ENCODE measurements around the gene SFXN3. TPM values are rescaled to one million over a fixed set of nuclear protein-coding genes. Genes with fewer than 3 reads are reported as not detected.

The SFXN3 gene
- total RNA-seq, 4 donors from 2014 or later: 55.5 to 127 (median 79.6) TPM

DNA sequence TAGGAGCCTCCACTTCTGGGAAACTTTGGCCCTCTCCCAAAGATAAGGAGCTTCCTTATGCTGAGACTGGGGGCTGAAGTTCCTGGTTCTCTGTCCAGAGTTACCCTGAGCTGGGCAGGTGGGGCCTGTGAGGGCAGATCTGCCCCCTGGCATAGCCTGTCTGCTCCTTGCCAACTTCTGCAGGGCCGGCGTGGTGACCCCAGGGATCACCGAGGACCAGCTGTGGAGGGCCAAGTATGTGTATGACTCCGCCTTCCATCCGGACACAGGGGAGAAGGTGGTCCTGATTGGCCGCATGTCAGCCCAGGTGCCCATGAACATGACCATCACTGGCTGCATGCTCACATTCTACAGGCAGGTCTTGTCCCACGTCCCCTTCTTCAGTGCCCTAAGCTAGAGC lies 4.3 kb downstream of the SFXN3 start:
- intact Hi-C loops (cut with DNase I; ENCODE audit: low total_unique reads): no loop called here
- WGBS, 2 donors: 85 to 90% methylated on average over 7 of the region's 7 CpGs

GRCh38 chr10:101035916-101036702 lies 5.1 kb downstream of the SFXN3 start:
- no peak overlapping the region for H3K4me3 ChIP-seq (ENCODE audit: low read depth, poor library complexity, severe bottlenecking)
- DNase-seq (ENCODE audit: low spot score in 2 of 2): no peak
- intact Hi-C loops (cut with DNase I; ENCODE audit: low total_unique reads): no loop called here
- TF ChIP-seq, protein P1, sequence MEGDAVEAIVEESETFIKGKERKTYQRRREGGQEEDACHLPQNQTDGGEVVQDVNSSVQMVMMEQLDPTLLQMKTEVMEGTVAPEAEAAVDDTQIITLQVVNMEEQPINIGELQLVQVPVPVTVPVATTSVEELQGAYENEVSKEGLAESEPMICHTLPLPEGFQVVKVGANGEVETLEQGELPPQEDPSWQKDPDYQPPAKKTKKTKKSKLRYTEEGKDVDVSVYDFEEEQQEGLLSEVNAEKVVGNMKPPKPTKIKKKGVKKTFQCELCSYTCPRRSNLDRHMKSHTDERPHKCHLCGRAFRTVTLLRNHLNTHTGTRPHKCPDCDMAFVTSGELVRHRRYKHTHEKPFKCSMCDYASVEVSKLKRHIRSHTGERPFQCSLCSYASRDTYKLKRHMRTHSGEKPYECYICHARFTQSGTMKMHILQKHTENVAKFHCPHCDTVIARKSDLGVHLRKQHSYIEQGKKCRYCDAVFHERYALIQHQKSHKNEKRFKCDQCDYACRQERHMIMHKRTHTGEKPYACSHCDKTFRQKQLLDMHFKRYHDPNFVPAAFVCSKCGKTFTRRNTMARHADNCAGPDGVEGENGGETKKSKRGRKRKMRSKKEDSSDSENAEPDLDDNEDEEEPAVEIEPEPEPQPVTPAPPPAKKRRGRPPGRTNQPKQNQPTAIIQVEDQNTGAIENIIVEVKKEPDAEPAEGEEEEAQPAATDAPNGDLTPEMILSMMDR (IDR thresholded peaks at IDR 0.05): no peak
- TF ChIP-seq POLR2A (IDR thresholded peaks at IDR 0.05): no peak
- 85 to 94% methylated on average over 10 of the region's 10 CpGs for WGBS, 2 donors

More for the DNA sequence above, 4.3 kb downstream of the SFXN3 start:
- TF ChIP-seq POLR2A (IDR thresholded peaks at IDR 0.05): no peak
- TF ChIP-seq, protein P1 (IDR thresholded peaks at IDR 0.05): no peak
- H3K4me3 ChIP-seq (ENCODE audit: low read depth, poor library complexity, severe bottlenecking): no peak overlapping the region
- DNase-seq (ENCODE audit: low spot score in 2 of 2): no peak

- intact Hi-C loops (cut with DNase I; ENCODE audit: low total_unique reads): no loop called here
- DNase-seq (ENCODE audit: low spot score in 2 of 2): no peak
- 71 to 90% methylated on average over 4 to 7 of the region's 7 CpGs for WGBS, 2 donors
- H3K4me3 ChIP-seq (ENCODE audit: low read depth, poor library complexity, severe bottlenecking): no peak overlapping the region
- no peak for TF ChIP-seq POLR2A (IDR thresholded peaks at IDR 0.05)
- TF ChIP-seq, protein P1 (IDR thresholded peaks at IDR 0.05): no peak
Measured at GRCh38 chr10:101036726-101037125, 5.7 kb downstream of the SFXN3 start.

DNA sequence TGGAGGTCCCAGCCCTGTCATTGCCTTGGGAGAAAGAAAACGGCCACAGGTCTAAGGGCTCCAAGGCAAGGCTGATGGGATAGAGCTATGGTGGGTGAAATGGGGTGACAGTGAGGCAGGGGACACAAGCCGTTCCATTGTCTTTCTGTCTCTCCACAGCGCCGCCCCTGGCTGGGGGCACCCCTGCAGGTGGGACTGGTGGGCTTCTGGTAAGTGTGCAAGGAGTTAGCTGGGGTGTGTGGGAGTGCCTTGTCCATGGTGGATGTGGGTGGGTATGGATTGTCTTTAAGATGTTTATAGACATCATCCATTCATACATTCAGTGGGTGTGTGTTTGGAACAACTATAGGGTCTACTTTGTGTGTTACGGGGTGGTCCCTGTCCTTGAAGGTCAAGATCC lies 7.5 kb downstream of the SFXN3 start:
- no peak overlapping the region for H3K4me3 ChIP-seq (ENCODE audit: low read depth, poor library complexity, severe bottlenecking)
- intact Hi-C loops (cut with DNase I; ENCODE audit: low total_unique reads): no loop called here
- DNase-seq (ENCODE audit: low spot score in 2 of 2): no peak
- TF ChIP-seq POLR2A (IDR thresholded peaks at IDR 0.05): no peak
- TF ChIP-seq, protein P1 (IDR thresholded peaks at IDR 0.05): no peak
- 73 to 75% methylated on average over 5 of the region's 5 CpGs for WGBS, 2 donors

DNA sequence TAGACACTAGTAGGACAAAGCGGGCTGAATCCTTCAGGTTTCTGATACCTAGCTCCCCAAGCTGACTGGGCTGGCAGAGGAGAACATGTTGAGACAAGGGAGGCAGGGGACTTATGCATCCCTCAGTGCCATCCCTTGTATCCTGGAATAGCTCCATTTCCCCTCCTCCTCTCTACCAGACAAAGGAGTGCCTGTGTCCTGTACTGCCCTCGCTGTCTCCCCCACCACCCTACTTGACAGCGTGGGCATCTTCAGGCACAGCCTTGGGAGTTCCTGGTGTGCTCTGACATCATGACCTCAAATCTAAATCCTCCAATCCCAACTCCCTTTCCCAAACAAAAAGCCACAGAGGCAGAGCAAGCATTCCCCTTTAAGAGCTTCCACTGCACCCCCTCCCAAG lies 9.0 kb downstream of the SFXN3 start:
- DNase-seq (ENCODE audit: low spot score in 2 of 2): no peak
- H3K4me3 ChIP-seq (ENCODE audit: low read depth, poor library complexity, severe bottlenecking): no peak overlapping the region
- WGBS, 2 donors: 79 to 93% methylated on average over 3 of the region's 3 CpGs
- intact Hi-C loops (cut with DNase I; ENCODE audit: low total_unique reads): no loop called here
- TF ChIP-seq, protein P1 (IDR thresholded peaks at IDR 0.05): no peak
- TF ChIP-seq POLR2A (IDR thresholded peaks at IDR 0.05): no peak

DNA sequence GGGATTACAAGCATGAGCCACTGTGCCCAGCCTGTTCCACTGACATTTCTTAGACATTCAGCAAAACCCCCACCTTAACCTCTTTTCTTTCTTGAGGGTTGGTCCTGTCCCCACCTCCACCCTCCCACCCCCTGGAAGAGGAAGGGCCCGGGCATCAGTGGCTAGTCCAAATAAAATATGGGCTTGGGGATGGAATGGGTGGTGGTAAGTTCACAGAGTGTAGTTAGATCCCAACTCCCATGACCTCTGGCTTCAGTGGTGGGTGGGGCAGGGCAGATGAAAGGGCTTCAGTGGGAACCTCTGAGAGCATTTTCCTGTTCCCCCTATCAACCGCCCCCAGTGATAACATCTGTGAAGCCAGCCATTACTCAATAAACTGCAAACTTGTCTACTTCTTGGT lies 9.8 kb downstream of the SFXN3 start:
- DNase-seq (ENCODE audit: low spot score in 2 of 2): no peak
- intact Hi-C loops (cut with DNase I; ENCODE audit: low total_unique reads): no loop called here
- H3K4me3 ChIP-seq (ENCODE audit: low read depth, poor library complexity, severe bottlenecking): no peak overlapping the region
- WGBS, 2 donors: 33 to 35% methylated on average over 2 of the region's 2 CpGs
- TF ChIP-seq POLR2A (IDR thresholded peaks at IDR 0.05): no peak
- TF ChIP-seq, protein P1 (IDR thresholded peaks at IDR 0.05): no peak

Measured in lower leg skin (tissue), 4 donors.